Fibroblast of skin of left quadriceps (primary cell): ENCODE results near the gene LGALS9.
"Not testable (repeated sequence)": the region's sequence is repeated elsewhere in the genome, so short reads cannot be mapped to it uniquely, and the experiment has no call there.

Experiments
- DNase-seq, 2 experiments: peaks; one replicate each; pipeline ENCODE4 v3.0.0-alpha.2; 2013; ENCODE audit warnings: low read depth in 2 of 2

LGALS9 gene

DNA sequence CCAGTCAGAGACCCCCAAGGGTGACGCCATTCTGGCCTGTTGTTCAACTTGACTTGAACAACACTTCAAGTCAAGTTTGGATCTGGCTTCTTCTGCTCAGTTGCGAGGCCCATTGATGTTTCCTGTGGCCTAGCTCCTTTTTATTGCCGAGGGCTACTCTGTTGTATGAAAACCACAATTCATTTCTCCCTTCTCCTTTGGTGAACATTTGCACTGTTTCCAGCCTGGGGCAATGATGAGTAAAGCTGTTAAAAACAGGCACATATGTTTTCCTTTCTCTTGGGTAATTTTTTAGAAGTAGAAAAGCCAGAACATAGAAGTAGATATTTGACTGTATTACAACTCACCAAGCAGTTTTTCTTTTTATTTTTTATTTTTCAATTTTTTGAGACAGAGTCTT, 1.7 kb upstream of the LGALS9 start:
- DNase-seq: not testable (repeated sequence)

DNA sequence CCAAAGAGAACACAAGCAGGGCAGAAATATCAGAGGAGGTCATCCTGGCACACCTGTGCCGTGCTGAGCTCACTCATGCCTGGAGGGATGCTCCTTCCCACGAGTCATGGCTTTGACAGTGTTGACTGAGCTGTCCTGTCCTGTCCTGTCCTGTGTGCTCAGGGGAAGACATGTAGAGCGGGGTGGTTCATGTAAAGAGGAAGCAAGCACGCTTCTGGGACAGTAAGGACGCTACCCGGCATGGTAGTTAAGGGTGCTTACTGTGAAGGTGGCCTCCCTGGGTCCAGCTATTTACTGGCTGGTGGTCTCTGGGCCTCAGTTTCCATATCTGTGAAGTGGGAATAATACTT, 398 bp downstream of the LGALS9 start:
- no peak for DNase-seq

DNA sequence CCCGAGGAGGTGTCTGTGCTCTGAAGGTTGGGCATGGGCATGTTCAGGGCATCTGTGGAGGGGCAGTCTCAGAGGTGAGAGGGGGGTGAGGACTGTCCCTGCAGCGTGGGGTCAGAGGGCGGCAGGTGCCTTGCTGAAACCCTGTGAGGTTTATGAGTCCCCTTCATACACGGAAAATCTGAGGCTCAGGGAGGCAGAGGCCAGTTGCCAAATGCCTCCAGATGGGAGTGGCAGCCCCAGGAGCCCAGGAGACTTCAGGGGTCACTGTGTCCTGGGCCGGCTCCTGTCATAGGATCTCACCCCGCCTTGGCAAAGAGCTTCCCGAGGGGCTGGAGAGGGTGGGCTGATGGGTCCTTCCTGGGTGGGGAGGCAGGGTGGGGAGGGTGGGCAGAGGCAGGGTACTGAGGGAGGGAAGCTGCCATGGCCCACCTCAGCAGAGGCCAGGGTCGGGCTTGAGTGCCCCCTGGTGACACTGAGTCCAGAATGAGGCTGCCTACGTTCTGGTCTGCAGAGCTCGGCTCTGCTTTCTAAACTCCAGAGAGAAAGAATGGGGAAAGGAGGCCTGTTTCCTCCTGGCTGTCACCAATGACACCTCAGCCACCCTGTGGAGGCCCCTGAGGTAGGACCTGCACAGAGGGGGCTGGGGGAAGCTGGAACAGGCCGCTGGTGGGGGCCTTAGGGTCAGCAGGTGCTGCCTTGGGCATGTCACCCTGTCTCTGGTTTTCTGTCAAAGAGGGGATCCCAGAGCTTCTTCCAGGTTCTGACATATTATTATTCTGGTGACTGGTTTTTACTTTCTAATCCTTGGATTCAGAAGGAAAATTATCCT, 1.1 kb downstream of the LGALS9 start:
- no peak for DNase-seq

DNA sequence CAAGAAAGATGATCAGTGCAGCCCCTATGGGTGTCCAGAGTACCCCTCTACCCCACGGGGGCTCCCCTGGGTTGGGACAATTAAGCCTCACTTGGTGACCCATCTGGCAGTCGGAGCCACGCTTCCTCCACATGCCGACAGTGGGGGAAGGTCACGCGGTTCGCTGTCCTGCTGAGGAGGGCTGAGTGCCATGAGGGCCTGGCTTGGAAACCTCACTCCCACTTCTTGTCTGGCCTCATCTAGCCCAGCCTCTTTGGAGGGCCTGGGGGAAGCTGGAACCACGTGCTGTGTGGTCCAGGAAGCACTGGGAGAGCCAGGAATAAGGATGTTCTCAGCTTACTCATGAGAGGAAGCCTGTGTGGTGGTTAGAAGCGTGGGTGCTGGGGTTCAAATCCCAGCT, 1.8 kb downstream of the LGALS9 start:
- not testable (repeated sequence) for DNase-seq

DNA sequence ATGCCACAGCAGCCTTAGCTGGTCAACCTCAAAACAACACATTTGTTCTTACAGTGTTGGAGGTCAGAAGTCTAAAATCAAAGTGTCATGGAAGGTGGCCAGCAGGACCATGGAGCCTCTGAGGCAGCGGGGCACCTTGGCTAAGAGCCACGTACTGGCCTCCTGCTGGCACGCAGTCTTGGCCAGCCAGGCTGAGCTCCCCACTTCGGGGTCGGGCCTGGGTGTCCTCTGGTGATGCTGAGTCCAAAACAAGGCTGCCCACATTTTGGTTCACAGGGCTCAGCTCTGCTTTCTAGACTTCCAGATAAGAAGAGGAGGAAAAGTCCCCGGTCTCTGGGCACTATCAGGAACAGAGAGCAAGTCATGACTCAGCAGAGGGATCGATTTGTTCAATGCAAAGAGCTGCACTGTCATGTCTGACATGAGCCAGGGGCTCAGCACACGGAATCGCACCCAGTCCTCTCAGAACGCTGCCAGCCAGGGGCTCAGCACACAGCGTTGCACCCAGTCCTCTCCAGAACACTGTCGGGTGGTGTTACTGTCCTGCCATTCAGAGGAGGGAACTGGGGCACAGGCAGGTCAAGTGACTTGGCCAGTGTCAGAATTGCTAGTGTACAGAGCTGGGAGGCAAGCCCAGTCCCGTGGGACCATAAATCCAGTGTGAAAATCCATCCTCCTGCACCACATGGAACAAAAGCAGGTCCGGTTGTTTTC, 2.5 kb downstream of the LGALS9 start:
- no peak for DNase-seq

GRCh38 chr17:27634026-27634335, 3.0 kb downstream of the LGALS9 start:
- DNase-seq: no peak

- no peak for DNase-seq
Measured at GRCh38 chr17:27634776-27635175, 3.8 kb downstream of the LGALS9 start.

DNA sequence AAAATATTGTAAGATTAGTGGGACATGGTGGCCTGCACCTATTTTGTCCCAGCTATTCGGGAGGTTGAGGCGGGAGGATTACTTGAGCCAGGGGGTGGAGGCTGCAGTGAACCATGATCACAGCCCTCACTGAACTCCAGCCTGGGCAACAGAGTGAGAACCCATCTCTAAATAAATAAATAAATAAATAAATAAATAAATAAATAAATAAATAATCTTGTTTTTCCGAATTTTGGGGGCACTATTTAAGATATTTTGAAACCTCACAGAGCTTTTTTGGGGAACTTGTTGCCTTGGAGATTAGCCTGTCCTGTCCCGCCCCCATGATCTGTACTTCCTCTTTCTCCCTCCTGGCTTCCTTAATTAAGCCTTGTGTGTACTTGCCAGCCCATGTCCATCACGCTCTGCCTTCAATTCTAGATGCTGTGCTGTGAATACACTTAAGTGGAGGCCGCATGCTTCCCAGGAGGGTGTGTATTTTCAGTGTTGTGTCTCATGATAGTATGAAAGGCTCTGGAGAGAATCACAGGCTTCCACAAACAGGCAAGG, 4.4 kb downstream of the LGALS9 start:
- no peak for DNase-seq

DNA sequence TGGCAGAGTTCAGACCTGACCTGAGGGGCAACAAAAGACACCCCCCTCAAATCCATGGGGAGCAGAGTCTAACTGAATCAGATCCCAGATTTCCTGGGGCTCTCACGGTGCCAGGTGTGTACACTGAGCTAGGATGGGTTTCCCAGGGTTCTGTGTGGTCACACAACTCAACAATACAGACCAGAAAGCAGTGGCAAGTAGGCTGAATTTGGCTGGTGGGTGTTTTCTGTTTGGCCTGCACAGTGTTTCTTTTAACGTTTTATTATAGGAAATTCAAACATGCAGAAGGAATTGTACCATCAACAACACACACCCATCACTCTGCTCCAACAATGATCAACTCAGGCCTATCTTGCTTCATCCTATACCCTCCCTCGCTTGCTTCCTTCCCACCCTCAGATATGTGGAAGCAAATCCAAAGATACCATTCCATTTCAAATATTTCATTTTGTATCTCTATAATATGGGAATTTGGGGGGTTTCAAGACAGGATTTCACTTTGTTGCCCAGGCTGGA, 5.1 kb downstream of the LGALS9 start:
- DNase-seq: not testable (repeated sequence)

GRCh38 chr17:27637818-27638217, 6.8 kb downstream of the LGALS9 start:
- not testable (repeated sequence) for DNase-seq

DNA sequence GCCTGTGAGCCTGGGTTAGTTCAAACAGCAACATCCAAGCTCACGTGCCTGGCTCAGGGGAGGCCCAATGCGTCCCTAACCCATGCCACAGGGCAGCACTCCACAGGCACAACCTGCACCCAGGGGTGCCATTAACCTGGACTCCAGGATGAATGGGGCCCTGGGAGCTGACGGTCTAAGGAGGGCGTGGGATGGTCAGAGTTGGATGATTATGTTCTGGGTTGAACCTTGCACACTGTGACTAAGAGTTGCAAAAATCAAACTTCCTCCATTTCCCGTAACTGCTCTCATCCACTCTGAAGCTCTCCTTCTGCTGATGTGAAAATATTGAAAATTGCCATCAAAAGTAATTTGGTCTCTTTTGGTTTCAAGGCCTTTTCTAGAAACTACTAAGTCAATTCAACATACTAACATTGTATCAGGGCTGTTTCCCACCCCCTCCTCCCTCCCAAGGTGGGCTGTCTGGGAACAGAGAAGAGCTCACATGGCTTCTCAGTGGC, 7.5 kb downstream of the LGALS9 start:
- DNase-seq: not testable (repeated sequence)

GRCh38 chr17:27640790-27641189, 9.8 kb downstream of the LGALS9 start:
- DNase-seq: no peak

- no peak for DNase-seq
Measured at GRCh38 chr17:27644586-27644985, 13.6 kb downstream of the LGALS9 start.

DNA sequence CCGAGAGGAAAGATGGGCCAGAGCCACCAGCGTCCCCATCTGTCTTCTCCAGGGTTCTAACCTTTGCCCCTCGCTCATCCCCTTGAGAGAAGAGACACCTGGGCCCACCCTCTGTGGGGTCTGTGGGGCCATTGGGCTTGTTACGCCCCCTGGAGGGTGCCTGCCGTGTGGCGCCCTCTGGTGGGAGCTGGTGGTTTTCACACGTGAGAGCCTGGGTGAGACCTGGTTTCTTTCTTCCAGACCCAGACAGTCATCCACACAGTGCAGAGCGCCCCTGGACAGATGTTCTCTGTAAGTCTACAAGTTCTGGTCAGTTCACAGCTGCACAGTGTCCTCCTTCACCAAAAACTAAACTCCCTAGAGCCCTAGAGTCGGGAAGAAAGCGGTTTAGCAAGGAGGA, 14.6 kb downstream of the LGALS9 start:
- not testable (repeated sequence) for DNase-seq

DNA sequence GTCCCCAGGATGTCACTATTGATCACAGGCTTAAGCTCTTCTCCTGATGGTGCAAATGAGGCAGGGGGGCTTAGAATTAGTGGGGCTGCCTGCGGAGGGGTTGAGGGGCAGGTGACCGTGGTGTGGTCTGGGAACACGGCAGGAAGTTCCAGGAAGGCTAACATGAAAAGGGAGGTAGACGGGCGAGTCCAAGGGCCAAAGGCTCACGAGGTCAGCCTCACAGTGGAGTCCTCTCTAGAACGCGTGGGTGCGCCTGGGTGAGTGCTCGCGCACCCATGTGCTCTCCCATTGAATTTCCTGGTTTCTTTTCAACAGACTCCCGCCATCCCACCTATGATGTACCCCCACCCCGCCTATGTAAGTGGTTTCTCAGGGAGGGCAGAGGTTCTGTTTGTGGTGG, 15.2 kb downstream of the LGALS9 start:
- DNase-seq: no peak

- no peak for DNase-seq
Measured at GRCh38 chr17:27647765-27648164, 16.8 kb downstream of the LGALS9 start.

DNA sequence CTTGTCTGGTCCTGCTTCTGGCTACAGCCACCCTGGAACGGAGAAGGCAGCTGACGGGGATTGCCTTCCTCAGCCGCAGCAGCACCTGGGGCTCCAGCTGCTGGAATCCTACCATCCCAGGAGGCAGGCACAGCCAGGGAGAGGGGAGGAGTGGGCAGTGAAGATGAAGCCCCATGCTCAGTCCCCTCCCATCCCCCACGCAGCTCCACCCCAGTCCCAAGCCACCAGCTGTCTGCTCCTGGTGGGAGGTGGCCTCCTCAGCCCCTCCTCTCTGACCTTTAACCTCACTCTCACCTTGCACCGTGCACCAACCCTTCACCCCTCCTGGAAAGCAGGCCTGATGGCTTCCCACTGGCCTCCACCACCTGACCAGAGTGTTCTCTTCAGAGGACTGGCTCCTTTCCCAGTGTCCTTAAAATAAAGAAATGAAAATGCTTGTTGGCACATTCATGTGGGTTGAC, 18.2 kb downstream of the LGALS9 start:
- DNase-seq: not testable (repeated sequence)

GRCh38 chr17:27649929-27650328, 18.9 kb downstream of the LGALS9 start:
- no peak for DNase-seq

- DNase-seq: no peak
Measured at GRCh38 chr17:27650836-27651235, 19.8 kb downstream of the LGALS9 start.

- DNase-seq: no peak
Measured at GRCh38 chr17:27651411-27652345, 20.7 kb downstream of the LGALS9 start.

DNA sequence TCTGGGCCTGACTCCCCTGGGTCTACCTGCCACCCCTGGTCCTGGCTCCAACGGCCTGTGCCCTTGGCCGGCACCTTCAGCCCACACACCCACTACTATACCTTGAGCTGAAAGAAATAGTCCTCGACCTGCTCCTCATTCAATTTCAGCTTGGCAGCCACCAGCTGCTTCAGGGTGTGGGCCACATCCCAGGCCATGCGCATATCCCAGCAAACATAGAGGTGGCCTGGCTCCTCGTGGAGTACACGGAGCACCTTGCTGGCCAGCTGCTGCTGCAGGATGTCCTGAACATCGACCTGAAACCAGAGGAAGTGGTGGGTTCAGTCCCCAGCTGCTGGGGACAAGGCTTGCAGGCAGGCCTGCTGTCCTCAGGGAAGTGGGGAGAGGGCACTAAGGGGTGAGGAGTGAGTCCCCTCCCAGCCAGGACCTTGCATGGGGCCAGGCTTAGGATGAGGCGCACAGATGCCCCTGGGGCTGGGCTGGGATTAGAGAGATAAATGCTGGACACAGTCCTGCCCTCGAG, 22.5 kb downstream of the LGALS9 start:
- not testable (repeated sequence) for DNase-seq
